ENCODE results near the gene ICA1L. TPM values are rescaled to one million over a fixed set of nuclear protein-coding genes. Genes with fewer than 3 reads are reported as not detected.

ICA1L gene
- total and polyA plus RNA-seq, 2 of the 13 experiments (the other 11 are each of a cell fraction or from before 2014, with no cell fraction given) = 1.5 to 2.4 TPM

DNA sequence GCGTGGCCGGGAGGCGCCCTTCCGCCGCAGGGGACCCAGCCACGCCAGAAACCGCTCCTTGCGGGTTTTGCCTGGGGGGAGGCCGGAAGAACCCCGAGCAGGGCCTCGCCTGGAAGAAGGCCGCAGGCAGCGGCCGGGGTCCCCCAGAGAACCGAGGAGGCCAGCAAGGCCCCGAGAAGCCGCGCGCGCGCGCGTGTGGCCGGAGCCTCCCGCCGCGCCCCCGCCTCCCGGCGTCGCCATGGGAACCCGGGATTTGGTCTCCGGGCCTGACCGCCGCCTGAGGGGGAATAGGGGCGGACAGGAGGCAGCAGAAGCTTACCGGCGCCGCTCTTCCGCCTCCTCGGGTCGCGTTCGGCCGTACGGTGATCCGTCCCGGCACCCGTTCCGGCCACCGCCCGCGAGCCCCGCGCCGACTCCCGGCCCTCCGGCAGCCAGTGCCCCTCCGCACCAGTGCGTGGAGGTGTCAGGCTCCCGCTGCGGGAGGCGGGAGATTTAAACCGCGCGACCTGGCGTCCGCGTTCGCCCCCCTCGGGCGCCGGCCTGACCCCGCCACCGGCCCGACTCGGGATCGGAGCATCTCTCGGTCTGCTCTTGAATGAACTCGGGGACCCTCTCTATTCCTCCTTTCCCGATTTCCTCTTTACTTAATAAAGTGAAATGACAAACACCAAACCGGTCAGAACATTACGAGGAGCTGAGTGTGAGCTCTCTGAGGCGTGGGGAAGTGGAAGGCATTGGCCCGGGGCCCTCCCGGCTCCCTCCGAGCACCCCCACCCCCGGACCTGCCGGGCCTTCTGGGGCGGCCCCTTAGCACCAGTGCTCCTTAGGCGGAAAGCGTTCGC is at the start of gene ICA1L (continued):
- TF ChIP-seq, protein P1, sequence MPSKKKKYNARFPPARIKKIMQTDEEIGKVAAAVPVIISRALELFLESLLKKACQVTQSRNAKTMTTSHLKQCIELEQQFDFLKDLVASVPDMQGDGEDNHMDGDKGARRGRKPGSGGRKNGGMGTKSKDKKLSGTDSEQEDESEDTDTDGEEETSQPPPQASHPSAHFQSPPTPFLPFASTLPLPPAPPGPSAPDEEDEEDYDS (CRISPR knock-in tag; IDR thresholded peaks at IDR 0.05) = no peak
- no peak for TF ChIP-seq RBM22 (optimal IDR thresholded peaks at IDR 0.05; ENCODE audit: low read length)
- TF ChIP-seq RAD21 (CRISPR knock-in tag; IDR thresholded peaks at IDR 0.05) = peak; percentile 28
- TF ChIP-seq NCOR1 (IDR thresholded peaks at IDR 0.05; ENCODE audit: borderline replicate concordance, low read length) = no peak
- peak; percentile 44; the same call in 1 of the 2 replicates for TF ChIP-seq CCDC6 (CRISPR knock-in tag; IDR thresholded peaks at IDR 0.05)
- TF ChIP-seq AGO2 (optimal IDR thresholded peaks at IDR 0.05; ENCODE audit: low read depth, low read length) = peak; percentile 80
- TF ChIP-seq, protein P2, sequence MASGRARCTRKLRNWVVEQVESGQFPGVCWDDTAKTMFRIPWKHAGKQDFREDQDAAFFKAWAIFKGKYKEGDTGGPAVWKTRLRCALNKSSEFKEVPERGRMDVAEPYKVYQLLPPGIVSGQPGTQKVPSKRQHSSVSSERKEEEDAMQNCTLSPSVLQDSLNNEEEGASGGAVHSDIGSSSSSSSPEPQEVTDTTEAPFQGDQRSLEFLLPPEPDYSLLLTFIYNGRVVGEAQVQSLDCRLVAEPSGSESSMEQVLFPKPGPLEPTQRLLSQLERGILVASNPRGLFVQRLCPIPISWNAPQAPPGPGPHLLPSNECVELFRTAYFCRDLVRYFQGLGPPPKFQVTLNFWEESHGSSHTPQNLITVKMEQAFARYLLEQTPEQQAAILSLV (CRISPR knock-in tag; IDR thresholded peaks at IDR 0.05; ENCODE audit: borderline replicate concordance) = peak; percentile 33; the same call in 1 of the 2 replicates
- TF ChIP-seq NCOA1 (CRISPR knock-in tag; IDR thresholded peaks at IDR 0.05) = peak; percentile 77; the same call in 1 of the 2 replicates
- TF ChIP-seq, protein P3, sequence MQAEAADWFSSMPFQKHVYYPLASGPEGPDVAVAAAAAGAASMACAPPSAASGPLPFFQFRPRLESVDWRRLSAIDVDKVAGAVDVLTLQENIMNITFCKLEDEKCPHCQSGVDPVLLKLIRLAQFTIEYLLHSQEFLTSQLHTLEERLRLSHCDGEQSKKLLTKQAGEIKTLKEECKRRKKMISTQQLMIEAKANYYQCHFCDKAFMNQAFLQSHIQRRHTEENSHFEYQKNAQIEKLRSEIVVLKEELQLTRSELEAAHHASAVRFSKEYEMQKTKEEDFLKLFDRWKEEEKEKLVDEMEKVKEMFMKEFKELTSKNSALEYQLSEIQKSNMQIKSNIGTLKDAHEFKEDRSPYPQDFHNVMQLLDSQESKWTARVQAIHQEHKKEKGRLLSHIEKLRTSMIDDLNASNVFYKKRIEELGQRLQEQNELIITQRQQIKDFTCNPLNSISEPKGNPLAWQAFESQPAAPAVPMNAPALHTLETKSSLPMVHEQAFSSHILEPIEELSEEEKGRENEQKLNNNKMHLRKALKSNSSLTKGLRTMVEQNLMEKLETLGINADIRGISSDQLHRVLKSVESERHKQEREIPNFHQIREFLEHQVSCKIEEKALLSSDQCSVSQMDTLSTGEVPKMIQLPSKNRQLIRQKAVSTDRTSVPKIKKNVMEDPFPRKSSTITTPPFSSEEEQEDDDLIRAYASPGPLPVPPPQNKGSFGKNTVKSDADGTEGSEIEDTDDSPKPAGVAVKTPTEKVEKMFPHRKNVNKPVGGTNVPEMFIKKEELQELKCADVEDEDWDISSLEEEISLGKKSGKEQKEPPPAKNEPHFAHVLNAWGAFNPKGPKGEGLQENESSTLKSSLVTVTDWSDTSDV (CRISPR knock-in tag; IDR thresholded peaks at IDR 0.05) = 0 out of 2 replicates have a peak, but pooled peaks have one; percentile 16
- TF ChIP-seq TEAD2 (CRISPR knock-in tag; IDR thresholded peaks at IDR 0.05) = 0 out of 2 replicates have a peak, but pooled peaks have one; percentile 64
- no peak for TF ChIP-seq KAT2B (IDR thresholded peaks at IDR 0.05; ENCODE audit: borderline replicate concordance, low read depth, low read length)
- TF ChIP-seq ZNF841 (CRISPR knock-in tag; IDR thresholded peaks at IDR 0.05; ENCODE audit: borderline replicate concordance) = 0 out of 2 replicates have a peak, but pooled peaks have one; percentile 19
- TF ChIP-seq ZNF777 (CRISPR knock-in tag; IDR thresholded peaks at IDR 0.05) = peak; percentile 48
- peak; percentile 19 for TF ChIP-seq RBM39 (IDR thresholded peaks at IDR 0.05; ENCODE audit: low read depth, low read length, poor library complexity, severe bottlenecking)
- TF ChIP-seq ARNTL (CRISPR knock-in tag; IDR thresholded peaks at IDR 0.05) = peak; percentile 25; the same call in 1 of the 2 replicates
- peak; percentile 62; the same call in 1 of the 2 replicates for TF ChIP-seq ZNF552 (CRISPR knock-in tag; IDR thresholded peaks at IDR 0.05; ENCODE audit: borderline replicate concordance)
- peak; percentile 43; the same call in 1 of the 2 replicates for TF ChIP-seq KDM5A (IDR thresholded peaks at IDR 0.05; ENCODE audit: borderline replicate concordance, low read length)
- no peak for TF ChIP-seq ZNF569 (CRISPR knock-in tag; IDR thresholded peaks at IDR 0.05; ENCODE audit: borderline replicate concordance)

All from HepG2 (cell line).